HG02981 (cell line): Measurements from ENCODE around the gene TMEM109.

ENCODE experiments used
- ATAC-seq: cut with Tn5 transposase; IDR thresholded peaks from one replicate; pipeline ENCODE4 v1.9.1; 2021; ENCODE audit warnings: mild to moderate bottlenecking, moderate library complexity; ENCODE audit not compliant: unreplicated experiment

Gene TMEM109

GRCh38 chr11:60960405-60960804, 46.4 kb downstream of the TMEM109 start:
- ATAC-seq = no peak

GRCh38 chr11:60964801-60965200, 50.8 kb downstream of the TMEM109 start:
- ATAC-seq = no peak

- no peak for ATAC-seq
These were observed 52.9 kb downstream of the TMEM109 start for GRCh38 chr11:60966890-60967289.

- ATAC-seq = no peak
These were observed 54.3 kb downstream of the TMEM109 start for GRCh38 chr11:60968223-60968622.

- ATAC-seq = no peak
These were observed 56.4 kb downstream of the TMEM109 start for GRCh38 chr11:60970369-60970774.

GRCh38 chr11:60970890-60971289, 56.9 kb downstream of the TMEM109 start:
- ATAC-seq = no peak

GRCh38 chr11:60971520-60971919, 57.6 kb downstream of the TMEM109 start, which contains the start of gene CD6:
CD6 (plus strand) TSS chr11:60971680; CDS start chr11:60971866, 186 bp downstream.
- no peak for ATAC-seq

- ATAC-seq = no peak
These were observed 58.4 kb downstream of the TMEM109 start for GRCh38 chr11:60972182-60973030.
